ENCODE results near the gene CELF1. TPM values are rescaled to one million over a fixed set of nuclear protein-coding genes. Genes with fewer than 3 reads are reported as not detected.
A peak's percentile ranks its signal among the peaks of the same experiment; 100 is the strongest.
"Not testable (repeated sequence)": the region's sequence is repeated elsewhere in the genome, so short reads cannot be mapped to it uniquely, and the experiment has no call there.

The CELF1 gene
- total RNA-seq, 2 experiments from 2014 or later, result 104 to 111 TPM

- Mint-ChIP-seq H3K27ac (no peak overlapping the region), H3K36me3 (ENCODE audit: low read depth) (peaks cover 64% of the 10 kb centered on the region), H3K4me1 (ENCODE audit: low read depth) (peaks cover 5% of the 10 kb centered on the region), H3K9me3 (ENCODE audit: insufficient read depth) (no peaks in the 10 kb centered on the region), H3K4me3 (no peak overlapping the region), H3K27me3 (ENCODE audit: low read depth) (no peaks in the 10 kb centered on the region)
- ChIA-PET POLR2A (no interaction called here), CTCF (interaction anchor here (1.0 kb wide), 1 partner anchor 19 kb away, joined by 3 read pairs; the partner anchor contains the start of gene CELF1)
- no peak for DNase-seq
- no peak for ATAC-seq
Measured at GRCh38 chr11:47571895-47572294, 19.0 kb upstream of the CELF1 start.

- Mint-ChIP-seq H3K27ac (no peak overlapping the region), H3K4me3 (no peak overlapping the region), H3K4me1 (ENCODE audit: low read depth) (peaks cover 8% of the 10 kb centered on the region), H3K27me3 (ENCODE audit: low read depth) (no peaks in the 10 kb centered on the region), H3K36me3 (ENCODE audit: low read depth) (peaks cover 59% of the 10 kb centered on the region), H3K9me3 (ENCODE audit: insufficient read depth) (no peaks in the 10 kb centered on the region)
- no peak for DNase-seq
- ATAC-seq, result no peak
- ChIA-PET CTCF (interaction anchor here (1.0 kb wide), 1 partner anchor 18 kb away, joined by 3 read pairs; the partner anchor contains the start of gene CELF1), POLR2A (no interaction called here)
Measured at GRCh38 chr11:47571357-47571729, 18.4 kb upstream of the CELF1 start.

DNA sequence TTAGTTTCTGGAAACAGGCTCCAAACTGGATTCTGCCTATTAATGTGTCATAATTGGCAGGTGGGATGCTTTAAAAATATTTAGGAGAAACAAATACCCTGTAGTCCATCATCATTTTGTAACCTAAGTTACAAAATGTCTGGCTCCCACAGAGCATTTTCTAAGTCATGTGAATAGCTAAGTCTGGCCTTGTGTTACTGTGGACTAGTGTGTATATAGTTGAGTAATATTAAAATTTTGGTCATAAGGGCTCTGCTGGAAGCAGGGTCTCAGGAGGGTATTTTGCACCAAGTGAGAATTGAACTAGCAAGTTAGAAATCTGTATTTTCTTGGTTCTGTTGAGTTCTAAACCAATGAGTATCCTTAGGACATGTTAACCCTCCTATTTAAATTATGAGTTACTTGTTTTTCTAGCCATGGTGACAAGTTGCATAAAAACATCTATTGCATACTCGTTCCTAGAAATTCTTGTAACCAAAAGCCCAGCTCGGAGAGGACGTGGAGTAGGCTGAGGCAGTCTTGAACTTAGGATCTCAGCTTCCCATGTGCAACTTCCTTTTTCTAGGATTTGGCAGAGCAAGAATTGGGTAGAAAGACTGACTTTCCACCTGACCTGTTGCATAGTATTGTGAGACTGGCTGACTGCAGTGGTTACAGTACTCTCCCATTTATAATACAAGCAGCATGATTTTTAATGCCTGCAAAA lies 17.9 kb upstream of the CELF1 start:
- Mint-ChIP-seq H3K4me1 (ENCODE audit: low read depth) (peaks cover 12% of the 10 kb centered on the region), H3K4me3 (no peak overlapping the region), H3K27me3 (ENCODE audit: low read depth) (no peaks in the 10 kb centered on the region), H3K27ac (no peak overlapping the region), H3K9me3 (ENCODE audit: insufficient read depth) (no peaks in the 10 kb centered on the region), H3K36me3 (ENCODE audit: low read depth) (peaks cover 56% of the 10 kb centered on the region)
- ChIA-PET POLR2A (no interaction called here), CTCF (interaction anchor here (0.9 to 1.0 kb wide), 2 partner anchors 18 kb away, joined by 3 read pairs; partner anchors contain the start of gene CELF1)
- DNase-seq (no peak), ATAC-seq (no peak)

GRCh38 chr11:47569646-47570045 lies 16.7 kb upstream of the CELF1 start:
- CTCF ChIA-PET, result interaction anchor here (0.9 kb wide), 1 partner anchor 17 kb away, joined by 3 read pairs; the partner anchor contains the start of gene CELF1
- no peak overlapping the region for H3K4me3 Mint-ChIP-seq
- no peak for DNase-seq
- POLR2A ChIA-PET, result no interaction called here
- no peaks in the 10 kb centered on the region for H3K27me3 Mint-ChIP-seq (ENCODE audit: low read depth)
- no peak for ATAC-seq
- H3K36me3 Mint-ChIP-seq (ENCODE audit: low read depth), result peaks cover 48% of the 10 kb centered on the region
- H3K9me3 Mint-ChIP-seq (ENCODE audit: insufficient read depth), result no peaks in the 10 kb centered on the region
- peaks cover 15% of the 10 kb centered on the region for H3K4me1 Mint-ChIP-seq (ENCODE audit: low read depth)
- H3K27ac Mint-ChIP-seq, result no peak overlapping the region

- no peak for ATAC-seq
- peak overlapping the region; percentile 81 for H3K4me3 Mint-ChIP-seq
- H3K4me1 Mint-ChIP-seq (ENCODE audit: low read depth), result peaks cover 24% of the 10 kb centered on the region
- H3K27me3 Mint-ChIP-seq (ENCODE audit: low read depth), result no peaks in the 10 kb centered on the region
- CTCF ChIA-PET, result interaction anchor here (1.3 to 1.9 kb wide), 3 partner anchors 13 to 51 kb away, joined by 3 to 6 read pairs (median 4); partner anchors contain the start of gene CELF1
- H3K36me3 Mint-ChIP-seq (ENCODE audit: low read depth), result peaks cover 18% of the 10 kb centered on the region
- DNase-seq, result no peak
- peak overlapping the region; percentile 83 for H3K27ac Mint-ChIP-seq
- H3K9me3 Mint-ChIP-seq (ENCODE audit: insufficient read depth), result no peaks in the 10 kb centered on the region
- POLR2A ChIA-PET, result interaction anchor here (0.6 to 4.3 kb wide), 6 partner anchors 11 to 765 kb away, joined by 3 to 33 read pairs (median 4); partner anchors contain the start of genes CELF1, DDB2, KBTBD4 and NDUFS3
Measured at GRCh38 chr11:47566149-47566698, 13.3 kb upstream of the CELF1 start.

- CTCF ChIA-PET, result interaction anchor here (0.7 to 1.9 kb wide), 6 partner anchors 10 to 52 kb away, joined by 3 to 6 read pairs (median 4); partner anchors contain the start of gene CELF1
Measured at GRCh38 chr11:47565340-47566148, 12.6 kb upstream of the CELF1 start, which contains the start of gene PTPMT1. Gene PTPMT1, plus strand, starts transcription at chr11:47565599. Its CDS starts 24 bp downstream, at chr11:47565623.

GRCh38 chr11:47564933-47565339 lies 12.0 kb upstream of the CELF1 start:
- H3K4me1 Mint-ChIP-seq (ENCODE audit: low read depth), result peaks cover 24% of the 10 kb centered on the region
- ChIA-PET POLR2A (interaction anchor here (1.0 to 4.3 kb wide), 8 partner anchors 9 to 75 kb away, joined by 3 to 33 read pairs (median 4); partner anchors contain the start of genes CELF1, KBTBD4 and NDUFS3), CTCF (interaction anchor here (0.7 to 1.6 kb wide), 7 partner anchors 10 to 288 kb away, joined by 3 to 6 read pairs (median 4); partner anchors contain the start of gene CELF1)
- peak overlapping the region; percentile 81 for H3K4me3 Mint-ChIP-seq
- no peaks in the 10 kb centered on the region for H3K9me3 Mint-ChIP-seq (ENCODE audit: insufficient read depth)
- DNase-seq (no peak), ATAC-seq (no peak)
- peak overlapping the region; percentile 86 for H3K27ac Mint-ChIP-seq
- H3K27me3 Mint-ChIP-seq (ENCODE audit: low read depth), result no peaks in the 10 kb centered on the region
- H3K36me3 Mint-ChIP-seq (ENCODE audit: low read depth), result peaks cover 10% of the 10 kb centered on the region

More at GRCh38 chr11:47565340-47566148, 12.6 kb upstream of the CELF1 start, which contains the start of gene PTPMT1:
- ATAC-seq (peak; percentile 95), DNase-seq (peak; percentile 74)
- Mint-ChIP-seq H3K27ac (peak within 1 kb of the TSS; percentile 86), H3K4me3 (peak within 1 kb of the TSS; percentile 81), H3K27me3 (ENCODE audit: low read depth) (no peaks in the 10 kb centered on the region), H3K36me3 (ENCODE audit: low read depth) (peaks cover 13% of the 10 kb centered on the region), H3K4me1 (ENCODE audit: low read depth) (peaks cover 24% of the 10 kb centered on the region), H3K9me3 (ENCODE audit: insufficient read depth) (no peaks in the 10 kb centered on the region)
- POLR2A ChIA-PET, result interaction anchor here (0.6 to 4.3 kb wide), 10 partner anchors 8 to 764 kb away, joined by 3 to 33 read pairs (median 4); partner anchors contain the start of genes CELF1, KBTBD4 and NDUFS3

DNA sequence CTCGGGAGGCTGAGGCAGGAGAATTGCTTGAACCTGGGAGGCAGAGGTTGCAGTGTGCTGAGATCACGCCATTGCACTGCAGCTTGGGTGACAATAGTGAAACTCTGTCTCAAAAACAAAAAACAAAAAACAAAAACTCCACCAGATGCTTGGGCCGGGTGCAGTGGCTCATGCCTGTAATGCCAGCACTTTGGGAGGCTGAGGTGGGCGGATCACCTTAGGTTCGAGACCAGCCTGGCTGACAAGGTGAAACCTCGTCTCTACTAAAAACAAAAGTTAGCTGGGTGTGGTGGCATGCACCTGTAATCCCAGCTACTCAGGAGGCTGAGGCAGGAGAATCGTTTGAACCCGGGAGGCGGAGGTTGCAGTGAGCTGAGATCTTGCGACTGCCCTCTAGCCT lies 11.4 kb upstream of the CELF1 start:
- H3K36me3 Mint-ChIP-seq (ENCODE audit: low read depth); H3K27me3 Mint-ChIP-seq (ENCODE audit: low read depth); ATAC-seq; H3K9me3 Mint-ChIP-seq (ENCODE audit: insufficient read depth); DNase-seq; H3K27ac Mint-ChIP-seq: not testable (repeated sequence)
- ChIA-PET POLR2A (interaction anchor here (1.3 to 4.3 kb wide), 5 partner anchors 9 to 24 kb away, joined by 3 to 33 read pairs (median 6); partner anchors contain the start of genes CELF1, KBTBD4 and NDUFS3), CTCF (interaction anchor here (0.7 to 1.6 kb wide), 7 partner anchors 9 to 289 kb away, joined by 3 to 6 read pairs (median 3); partner anchors contain the start of gene CELF1)
- Mint-ChIP-seq H3K4me1 (ENCODE audit: low read depth) (peaks cover 24% of the 10 kb centered on the region), H3K4me3 (peak overlapping the region; percentile 48)

DNA sequence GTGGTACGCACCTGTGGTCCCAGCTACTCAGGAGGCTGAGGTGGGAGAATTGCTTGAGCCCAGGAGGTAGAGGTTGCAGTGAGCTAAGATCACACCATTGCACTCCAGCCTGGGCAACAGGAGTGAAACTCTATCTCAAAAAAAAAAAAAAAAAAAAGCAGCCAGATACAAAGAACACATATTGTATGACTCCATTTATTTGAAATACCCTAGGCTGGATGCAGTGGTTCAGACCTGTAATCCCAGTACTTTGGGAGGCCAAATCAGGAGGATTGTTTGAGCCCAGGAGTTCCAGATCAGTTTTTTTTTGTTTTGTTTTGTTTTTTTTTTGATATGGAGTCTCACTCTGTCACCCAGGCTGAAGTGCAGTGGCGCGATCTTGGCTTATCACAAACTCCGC lies 9.5 kb upstream of the CELF1 start:
- POLR2A ChIA-PET; H3K36me3 Mint-ChIP-seq (ENCODE audit: low read depth): not testable (repeated sequence)
- peaks cover 24% of the 10 kb centered on the region for H3K4me1 Mint-ChIP-seq (ENCODE audit: low read depth)

GRCh38 chr11:47560426-47560825 lies 7.5 kb upstream of the CELF1 start:
- CTCF ChIA-PET, result no interaction called here
- POLR2A ChIA-PET, result no interaction called here
- Mint-ChIP-seq H3K36me3 (ENCODE audit: low read depth) (peaks cover 2% of the 10 kb centered on the region), H3K4me3 (no peak overlapping the region), H3K9me3 (ENCODE audit: insufficient read depth) (no peaks in the 10 kb centered on the region), H3K4me1 (ENCODE audit: low read depth) (peaks cover 13% of the 10 kb centered on the region), H3K27me3 (ENCODE audit: low read depth) (no peaks in the 10 kb centered on the region), H3K27ac (no peak overlapping the region)
- ATAC-seq (no peak), DNase-seq (no peak)

More for the DNA sequence above, 9.5 kb upstream of the CELF1 start:
- DNase-seq; H3K4me3 Mint-ChIP-seq; H3K27me3 Mint-ChIP-seq (ENCODE audit: low read depth); H3K27ac Mint-ChIP-seq; ATAC-seq; H3K9me3 Mint-ChIP-seq (ENCODE audit: insufficient read depth): not testable (repeated sequence)
- CTCF ChIA-PET, result interaction anchor here (1.1 kb wide), 1 partner anchor 9 kb away, joined by 4 read pairs; no protein-coding TSS in a partner anchor

DNA sequence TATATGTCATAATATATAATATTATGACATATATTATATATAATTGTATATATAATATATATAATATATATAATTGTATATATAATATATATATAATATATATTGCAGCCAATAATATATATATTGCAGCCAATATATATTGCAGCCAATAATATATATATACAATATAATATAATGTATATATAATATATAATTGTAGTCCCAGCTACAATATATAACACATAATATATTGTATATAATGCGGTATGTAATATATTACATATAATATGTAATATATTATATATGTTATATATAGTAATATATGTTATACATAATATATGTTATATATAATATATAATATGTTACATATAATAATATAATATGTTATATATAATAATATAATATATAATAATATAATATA lies 5.8 kb upstream of the CELF1 start:
- ATAC-seq (no peak), DNase-seq (no peak)
- Mint-ChIP-seq H3K27ac (no peak overlapping the region), H3K36me3 (ENCODE audit: low read depth) (peaks cover 2% of the 10 kb centered on the region), H3K4me3 (no peak overlapping the region), H3K9me3 (ENCODE audit: insufficient read depth) (no peaks in the 10 kb centered on the region), H3K4me1 (ENCODE audit: low read depth) (peaks cover 9% of the 10 kb centered on the region), H3K27me3 (ENCODE audit: low read depth) (no peaks in the 10 kb centered on the region)
- ChIA-PET POLR2A (no interaction called here), CTCF (no interaction called here)
